ENCODE data around the gene JAKMIP3.
"Not testable (repeated sequence)": the region's sequence is repeated elsewhere in the genome, so short reads cannot be mapped to it uniquely, and the experiment has no call there.

JAKMIP3 gene

DNA sequence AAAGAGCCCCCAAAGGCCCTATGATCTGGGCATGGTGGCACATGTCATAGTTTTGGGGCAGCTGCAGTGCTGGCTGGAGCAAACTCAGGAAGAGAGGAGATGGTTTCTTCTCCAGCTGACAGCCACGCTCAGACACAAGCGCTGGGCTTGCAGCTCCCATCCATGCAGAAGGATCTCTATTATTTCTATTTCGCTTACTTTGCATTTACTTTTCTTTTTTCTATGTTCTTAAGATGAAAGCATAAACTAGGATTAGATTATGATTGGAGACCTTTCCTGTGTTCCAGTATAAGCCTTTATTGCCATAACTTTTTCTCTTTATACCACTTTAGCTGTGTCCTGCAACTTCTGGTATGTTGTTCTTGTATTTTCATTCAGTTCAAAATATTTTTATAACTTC is 5.0 kb downstream of the JAKMIP3 start:
- Histone ChIP-seq H3K9ac (no peak overlapping the region), H3K4me1 (peaks cover 14% of the 10 kb centered on the region), H3K9me3 (peaks cover 11% of the 10 kb centered on the region), H3K36me3 (no peaks in the 10 kb centered on the region), H3K27me3 (peaks cover 16% of the 10 kb centered on the region), H3K27ac (no peak overlapping the region), H4K20me1 (no peaks in the 10 kb centered on the region), H3K4me3 (no peak overlapping the region), H3K4me2 (no peak overlapping the region)
- no peak for TF ChIP-seq Cebpa-rat (IDR thresholded peaks at IDR 0.05)

DNA sequence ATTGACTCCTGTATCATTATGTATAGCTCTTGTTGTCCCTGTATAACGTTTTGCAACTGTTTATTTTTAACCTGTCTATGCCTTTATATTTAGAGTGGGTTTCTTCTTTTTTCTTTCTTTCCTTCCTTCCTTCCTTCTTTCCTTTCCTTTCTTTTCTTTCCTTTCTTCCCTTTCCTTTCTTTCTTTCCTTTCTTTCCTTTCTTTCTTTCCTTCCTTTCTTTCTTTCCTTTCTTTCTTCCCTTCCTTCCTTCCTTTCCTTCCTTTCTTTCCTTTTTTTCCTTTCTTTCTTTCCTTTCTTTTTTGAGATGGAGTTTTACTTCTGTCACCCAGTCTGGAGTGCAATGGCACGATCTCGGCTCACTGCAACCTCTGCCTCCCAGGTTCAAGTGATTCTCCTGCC is 5.9 kb downstream of the JAKMIP3 start:
- H3K27me3 ChIP-seq = peaks cover 6% of the 10 kb centered on the region

DNA sequence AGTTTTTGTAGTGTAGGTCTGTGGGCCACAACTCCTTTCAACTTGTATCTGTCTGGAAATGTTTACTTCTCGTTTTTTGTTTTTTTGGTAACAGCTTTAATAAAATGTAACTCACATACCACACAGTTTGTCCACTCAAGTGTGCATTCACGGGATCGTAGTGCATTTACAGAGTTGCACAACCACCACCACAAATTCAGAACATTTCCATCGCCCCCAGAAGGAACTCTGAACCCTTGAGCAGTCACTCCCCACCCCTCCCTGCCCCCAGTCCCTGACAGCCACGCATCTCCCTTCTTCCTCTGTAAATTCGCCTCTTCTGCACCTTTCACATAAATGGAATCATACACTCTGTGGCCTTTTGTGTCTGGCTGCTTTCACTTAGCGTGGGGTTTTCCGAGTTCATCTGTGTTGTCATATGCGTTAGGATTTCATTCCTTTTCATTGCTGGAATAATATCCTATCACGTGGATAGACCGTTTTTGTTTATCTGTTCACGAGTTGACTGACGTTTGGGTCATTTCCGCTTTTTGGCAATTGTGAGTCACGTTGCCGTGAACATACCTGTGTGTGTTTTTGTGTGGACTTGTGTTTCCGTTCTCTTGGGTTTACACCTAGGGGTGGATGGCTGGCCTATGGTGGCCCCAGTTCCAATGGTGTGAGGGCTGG is 10.3 kb downstream of the JAKMIP3 start:
- peak overlapping the region; percentile 50; the same call in 1 of the 2 replicates for H3K4me2 ChIP-seq
- H3K9ac ChIP-seq = no peak overlapping the region
- H3K27me3 ChIP-seq = no peaks in the 10 kb centered on the region
- peaks cover 11% of the 10 kb centered on the region for H3K9me3 ChIP-seq
- no peaks in the 10 kb centered on the region for H4K20me1 ChIP-seq
- peak overlapping the region; percentile 46; the same call in 1 of the 2 replicates for H3K27ac ChIP-seq
- no peak for TF ChIP-seq Cebpa-rat (IDR thresholded peaks at IDR 0.05)
- H3K4me1 ChIP-seq = peaks cover 23% of the 10 kb centered on the region
- no peaks in the 10 kb centered on the region for H3K36me3 ChIP-seq
- no peak overlapping the region for H3K4me3 ChIP-seq

More for the DNA sequence above, 5.9 kb downstream of the JAKMIP3 start:
- Histone ChIP-seq H3K27ac (no peak overlapping the region), H3K36me3 (no peaks in the 10 kb centered on the region), H3K9ac (no peak overlapping the region), H3K4me2 (no peak overlapping the region), H4K20me1 (no peaks in the 10 kb centered on the region), H3K9me3 (peaks cover 11% of the 10 kb centered on the region), H3K4me3 (no peak overlapping the region), H3K4me1 (peaks cover 14% of the 10 kb centered on the region)
- TF ChIP-seq Cebpa-rat (IDR thresholded peaks at IDR 0.05) = no peak

GRCh38 chr10:132076578-132077081 is 10.9 kb downstream of the JAKMIP3 start:
- no peaks in the 10 kb centered on the region for H3K27me3 ChIP-seq
- peak overlapping the region; percentile 46; the same call in 1 of the 2 replicates for H3K27ac ChIP-seq
- H3K36me3 ChIP-seq = no peaks in the 10 kb centered on the region
- H3K9me3 ChIP-seq = peaks cover 11% of the 10 kb centered on the region
- no peak for TF ChIP-seq Cebpa-rat (IDR thresholded peaks at IDR 0.05)
- peak overlapping the region; percentile 50 for H3K4me2 ChIP-seq
- H3K4me1 ChIP-seq = peaks cover 23% of the 10 kb centered on the region
- H4K20me1 ChIP-seq = no peaks in the 10 kb centered on the region
- H3K4me3 ChIP-seq = no peak overlapping the region
- H3K9ac ChIP-seq = no peak overlapping the region

DNA sequence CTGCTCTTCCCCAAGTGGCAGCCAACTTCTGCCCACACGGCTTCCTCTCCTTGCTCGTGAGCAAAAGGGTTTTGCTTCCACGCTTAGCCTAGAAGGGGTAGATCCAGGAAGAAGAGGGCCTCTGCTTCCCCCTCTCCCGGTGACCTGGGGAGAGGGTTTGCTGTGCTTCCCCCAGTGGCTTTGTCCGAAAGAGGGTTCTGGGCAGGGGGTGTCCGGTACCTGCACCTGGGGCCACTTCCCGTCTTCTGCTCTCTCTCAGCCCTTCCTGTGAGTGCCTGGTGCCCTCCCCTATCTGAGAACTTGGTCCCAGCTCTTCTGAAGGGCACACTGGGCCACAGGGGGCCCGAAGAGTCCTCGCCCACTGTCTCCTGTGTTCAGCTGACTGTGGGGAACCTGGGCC is 11.3 kb downstream of the JAKMIP3 start:
- Histone ChIP-seq H3K27ac (peak overlapping the region; percentile 46; the same call in 1 of the 2 replicates), H3K4me3 (no peak overlapping the region), H3K4me1 (peaks cover 23% of the 10 kb centered on the region), H4K20me1 (no peaks in the 10 kb centered on the region), H3K4me2 (peak overlapping the region; percentile 50), H3K27me3 (no peaks in the 10 kb centered on the region), H3K9me3 (peaks cover 11% of the 10 kb centered on the region), H3K9ac (no peak overlapping the region), H3K36me3 (no peaks in the 10 kb centered on the region)
- no peak for TF ChIP-seq Cebpa-rat (IDR thresholded peaks at IDR 0.05)

- Histone ChIP-seq H3K4me3 (no peak overlapping the region), H4K20me1 (no peaks in the 10 kb centered on the region), H3K4me2 (no peak overlapping the region), H3K27ac (no peak overlapping the region), H3K27me3 (no peaks in the 10 kb centered on the region), H3K9ac (no peak overlapping the region), H3K9me3 (no peaks in the 10 kb centered on the region), H3K36me3 (no peaks in the 10 kb centered on the region), H3K4me1 (peaks cover 23% of the 10 kb centered on the region)
- TF ChIP-seq Cebpa-rat (IDR thresholded peaks at IDR 0.05) = no peak
Observed at GRCh38 chr10:132078746-132079345, 13.1 kb downstream of the JAKMIP3 start.

DNA sequence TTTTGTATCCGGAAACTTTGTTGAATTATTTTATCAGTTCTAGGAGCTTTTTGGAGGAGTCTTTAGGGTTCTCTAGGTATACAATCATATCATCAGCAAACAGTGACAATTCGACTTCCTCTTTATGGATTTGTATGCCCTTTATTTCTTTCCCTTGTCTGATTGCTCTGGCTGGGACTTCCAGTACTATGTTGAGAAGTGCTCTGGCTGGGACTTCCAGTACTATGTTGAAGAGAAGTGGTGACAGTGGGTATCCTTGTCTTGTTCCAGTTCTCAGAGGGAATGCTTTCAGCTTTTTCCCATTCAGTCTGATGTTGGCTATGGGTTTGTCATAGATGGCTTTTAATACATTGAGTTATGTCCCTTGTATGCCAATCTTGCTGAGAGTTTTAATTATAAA is 18.6 kb downstream of the JAKMIP3 start:
- H3K4me2 ChIP-seq, H3K27ac ChIP-seq, H3K9ac ChIP-seq, H3K27me3 ChIP-seq, H3K36me3 ChIP-seq, H3K4me1 ChIP-seq, H3K4me3 ChIP-seq, H4K20me1 ChIP-seq: not testable (repeated sequence)
- H3K9me3 ChIP-seq = peaks cover 11% of the 10 kb centered on the region

GRCh38 chr10:132093236-132093635 is 27.5 kb downstream of the JAKMIP3 start:
- H3K4me3 ChIP-seq, H3K27ac ChIP-seq, H3K27me3 ChIP-seq, H3K9me3 ChIP-seq, H4K20me1 ChIP-seq, H3K36me3 ChIP-seq, H3K9ac ChIP-seq: not testable (repeated sequence)
- H3K4me2 ChIP-seq = peak overlapping the region; percentile 30
- peaks cover 50% of the 10 kb centered on the region for H3K4me1 ChIP-seq

DNA sequence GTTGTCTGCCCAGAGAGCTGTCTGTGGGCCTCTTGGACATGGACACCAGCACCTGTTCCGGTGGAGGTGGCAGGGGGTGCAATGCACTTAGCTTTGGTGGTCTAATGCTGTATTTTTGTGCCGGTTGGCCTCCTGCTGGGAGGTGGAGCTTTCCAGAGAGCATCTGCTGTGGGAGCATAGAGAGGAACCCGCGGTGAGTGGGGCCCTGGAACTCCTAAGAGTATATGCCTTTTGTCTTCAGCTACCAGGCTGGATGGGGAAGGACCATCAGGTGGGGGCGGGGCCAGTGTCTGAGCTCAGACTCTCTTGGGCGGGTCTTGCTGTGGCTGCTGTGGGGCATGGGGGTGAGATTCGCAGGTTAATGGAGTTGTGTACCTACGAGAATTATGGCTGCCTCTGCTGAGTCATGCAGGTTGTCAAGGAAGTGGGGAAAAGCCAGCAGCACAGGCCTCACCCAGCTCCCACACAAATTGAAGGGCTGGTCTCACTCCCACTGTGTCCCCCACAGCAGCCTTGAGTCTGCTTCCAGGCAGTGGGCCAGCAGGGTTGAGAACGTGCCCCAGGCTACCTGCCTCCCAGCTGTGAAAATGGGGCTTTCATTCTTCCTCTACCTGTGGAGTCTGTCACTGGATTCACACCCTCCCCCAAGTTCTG is 29.0 kb downstream of the JAKMIP3 start:
- Histone ChIP-seq H3K4me3 (no peak overlapping the region), H3K27ac (no peak overlapping the region; the same call in 1 of the 2 replicates), H3K9ac (no peak overlapping the region), H3K4me2 (peak overlapping the region; percentile 79; the same call in 1 of the 2 replicates), H4K20me1 (no peaks in the 10 kb centered on the region), H3K27me3 (no peaks in the 10 kb centered on the region; the same call in 1 of the 2 replicates), H3K36me3 (no peaks in the 10 kb centered on the region), H3K9me3 (peaks cover 7% of the 10 kb centered on the region; the same call in 1 of the 2 replicates), H3K4me1 (peaks cover 65% of the 10 kb centered on the region)
- no peak for TF ChIP-seq Cebpa-rat (IDR thresholded peaks at IDR 0.05)
